Fibroblast of lung (primary cell): ENCODE measurements around the gene CFAP20. TPM values are rescaled to one million over a fixed set of nuclear protein-coding genes. Genes with fewer than 3 reads are reported as not detected.
"Not testable (repeated sequence)": the region's sequence is repeated elsewhere in the genome, so short reads cannot be mapped to it uniquely, and the experiment has no call there.

Experiments
- DNase-seq, 2 donors: peaks; one replicate each; pipeline versions ENCODE4 v3.0.0 to v3.0.0-alpha.2; 2010; ENCODE audit warnings: low read depth in 2 of 2
- H2AFZ ChIP-seq: 2 replicates; pipeline ENCODE4 v1.5.1; 2012; ENCODE audit warnings: low read length, control low read depth, inconsistent platforms
- H3K27ac ChIP-seq: 2 replicates; pipeline ENCODE4 v1.5.1; 2011; ENCODE audit warnings: low read length, control low read depth; ENCODE audit not compliant: insufficient read depth
- H3K27me3 ChIP-seq: 2 replicates; pipeline ENCODE4 v1.5.1; 2011; ENCODE audit warnings: mild to moderate bottlenecking, low read length; ENCODE audit not compliant: control insufficient read depth, insufficient read depth
- H3K36me3 ChIP-seq: 2 replicates; pipeline ENCODE4 v1.5.1; 2011; ENCODE audit warnings: low read length; ENCODE audit not compliant: control insufficient read depth, insufficient read depth
- H3K4me1 ChIP-seq: 2 replicates; pipeline ENCODE4 v1.5.1; 2011; ENCODE audit warnings: low read length; ENCODE audit not compliant: control insufficient read depth, insufficient read depth; ENCODE audit errors: extremely low read depth
- H3K4me2 ChIP-seq: 2 replicates; pipeline ENCODE4 v1.5.1; 2011; ENCODE audit warnings: low read length, control low read depth; ENCODE audit not compliant: insufficient read depth; ENCODE audit errors: extremely low read depth
- H3K4me3 ChIP-seq, 4 experiments: fragments of 200-600 bp in 1 of 4; sonication (generic) in 1 of 4; replicated peaks in 1 of 4; 2 replicates each; pipeline ENCODE4 v1.5.1; 2011 to 2016; ENCODE audit warnings: low read length in 4 of 4, low read depth in 3 of 4, mild to moderate bottlenecking in 3 of 4, control low read depth in 2 of 4, inconsistent platforms in 1 of 4, mixed read lengths in 1 of 4; ENCODE audit not compliant: insufficient read depth in 1 of 4; ENCODE audit errors: control extremely low read depth in 1 of 4
- H3K79me2 ChIP-seq: 2 replicates; pipeline ENCODE4 v1.5.1; 2012; ENCODE audit warnings: mild to moderate bottlenecking, low read length, inconsistent platforms; ENCODE audit not compliant: control insufficient read depth, insufficient read depth
- H3K9ac ChIP-seq: 2 replicates; pipeline ENCODE4 v1.5.1; 2011; ENCODE audit warnings: mild to moderate bottlenecking, low read length, control low read depth; ENCODE audit not compliant: insufficient read depth
- H3K9me3 ChIP-seq: 2 replicates; pipeline ENCODE4 v1.5.1; 2012; ENCODE audit warnings: low read depth, low read length; ENCODE audit not compliant: control insufficient read depth, insufficient read depth
- H4K20me1 ChIP-seq: 2 replicates; pipeline ENCODE4 v1.5.1; 2011; ENCODE audit warnings: low read length; ENCODE audit not compliant: control insufficient read depth, insufficient read depth; ENCODE audit errors: extremely low read depth
- CTCF ChIP-seq, 2 donors: IDR thresholded peaks in 1 of 2; conservative IDR thresholded peaks in 1 of 2; 1 replicate in 1 of 2; 2 replicates in 1 of 2; pipeline ENCODE4 v1.5.1; 2011 to 2012; ENCODE audit warnings: low read length in 2 of 2, control low read depth in 1 of 2, inconsistent platforms in 1 of 2, low read depth in 1 of 2, mild to moderate bottlenecking in 1 of 2
- EZH2 ChIP-seq: IDR thresholded peaks from 2 replicates; pipeline ENCODE4 v1.5.1; 2012; ENCODE audit warnings: low read length, control low read depth, mild to moderate bottlenecking; ENCODE audit errors: missing control alignments
- polyA plus RNA-seq, 2 donors: library from polyadenylated mRNA; depleted of rRNA in 1 of 2; stranded (reverse) in 1 of 2; unstranded in 1 of 2; fragments of >200 nt; gene quantifications; 2 replicates each; pipeline ENCODE4 v1.2.1, GENCODE V29; 2011 to 2012; ENCODE audit warnings: missing spikeins in 1 of 2
- total RNA-seq: library from RNA; depleted of rRNA; stranded (reverse); fragments of >200 nt; gene quantifications from 2 replicates; pipeline ENCODE4 v1.2.1, GENCODE V29; 2014

The CFAP20 gene
- total and polyA plus RNA-seq, 2 donors (not counting 1 experiment from before 2014, with no cell fraction given), result 29.2 to 30.2 TPM

- DNase-seq, result no peak
- Histone ChIP-seq H3K9me3 (no peaks in the 10 kb centered on the region), H3K27ac (no peak overlapping the region), H3K4me3 (no peak overlapping the region), H3K4me2 (no peak overlapping the region), H4K20me1 (no peaks in the 10 kb centered on the region), H3K79me2 (no peaks in the 10 kb centered on the region), H3K4me1 (no peaks in the 10 kb centered on the region), H2AFZ (no peak overlapping the region), H3K27me3 (no peaks in the 10 kb centered on the region), H3K9ac (no peak overlapping the region), H3K36me3 (no peaks in the 10 kb centered on the region)
- no peak for TF ChIP-seq CTCF (conservative IDR thresholded peaks at IDR 0.05 in 1 of 2, IDR thresholded peaks at IDR 0.05 in 1 of 2; ENCODE audit: low read depth in 1 of 2, low read length in 2 of 2)
- TF ChIP-seq EZH2, result no peak
Measured at GRCh38 chr16:58085171-58085570, 44.0 kb downstream of the CFAP20 start.

GRCh38 chr16:58084635-58085034, 44.5 kb downstream of the CFAP20 start:
- no peaks in the 10 kb centered on the region for H3K27me3 ChIP-seq
- no peaks in the 10 kb centered on the region for H3K36me3 ChIP-seq
- no peak for DNase-seq
- no peak overlapping the region for H3K4me2 ChIP-seq
- no peak overlapping the region for H3K4me3 ChIP-seq
- no peak overlapping the region for H3K9ac ChIP-seq
- H4K20me1 ChIP-seq, result no peaks in the 10 kb centered on the region
- no peaks in the 10 kb centered on the region for H3K79me2 ChIP-seq
- no peak for TF ChIP-seq CTCF (conservative IDR thresholded peaks at IDR 0.05 in 1 of 2, IDR thresholded peaks at IDR 0.05 in 1 of 2; ENCODE audit: low read depth in 1 of 2, low read length in 2 of 2)
- no peak for TF ChIP-seq EZH2
- H2AFZ ChIP-seq, result no peak overlapping the region
- H3K27ac ChIP-seq, result no peak overlapping the region
- no peaks in the 10 kb centered on the region for H3K4me1 ChIP-seq
- H3K9me3 ChIP-seq, result no peaks in the 10 kb centered on the region

- H3K9ac ChIP-seq, result no peak overlapping the region
- no peaks in the 10 kb centered on the region for H3K9me3 ChIP-seq
- H3K27ac ChIP-seq, result no peak overlapping the region
- H3K36me3 ChIP-seq, result no peaks in the 10 kb centered on the region
- no peak overlapping the region for H3K4me2 ChIP-seq
- no peaks in the 10 kb centered on the region for H4K20me1 ChIP-seq
- no peak overlapping the region for H2AFZ ChIP-seq
- DNase-seq, result no peak
- no peaks in the 10 kb centered on the region for H3K27me3 ChIP-seq
- no peak for TF ChIP-seq EZH2
- H3K4me3 ChIP-seq, result no peak overlapping the region
- no peaks in the 10 kb centered on the region for H3K79me2 ChIP-seq
- no peaks in the 10 kb centered on the region for H3K4me1 ChIP-seq
Measured at GRCh38 chr16:58082381-58082780, 46.8 kb downstream of the CFAP20 start.

- H3K4me3 ChIP-seq, H3K4me1 ChIP-seq, H3K36me3 ChIP-seq, H3K79me2 ChIP-seq, DNase-seq, H3K27ac ChIP-seq, H2AFZ ChIP-seq, H3K4me2 ChIP-seq, H3K9me3 ChIP-seq, H3K27me3 ChIP-seq, H4K20me1 ChIP-seq, H3K9ac ChIP-seq: not testable (repeated sequence)
Measured at GRCh38 chr16:58080657-58081056, 48.5 kb downstream of the CFAP20 start.
